Lung (tissue), 12 donors: ENCODE data around the gene SLC25A42. TPM values are rescaled to one million over a fixed set of nuclear protein-coding genes. Genes with fewer than 3 reads are reported as not detected.

Source experiments
- ATAC-seq: fragments of 200-7000 bp; cut with Tn5 transposase; one replicate; pipeline ENCODE4 v1.9.1; 2020; ENCODE audit warnings: moderate number of reproducible peaks; ENCODE audit not compliant: insufficient read depth, low FRiP score
- DNase-seq, 3 donors: peaks; one replicate each; pipeline ENCODE4 v3.0.0-alpha.2; 2013 to 2017
- H3K27ac ChIP-seq, 2 donors: one replicate each; pipeline ENCODE4 v1.5.1; 2013; ENCODE audit warnings: mild to moderate bottlenecking in 2 of 2, moderate library complexity in 2 of 2, control low read depth in 1 of 2, inconsistent platforms in 1 of 2, low read depth in 1 of 2, low read length in 1 of 2
- H3K27me3 ChIP-seq, 3 donors: one replicate each; pipeline ENCODE4 v1.5.1; 2013; ENCODE audit warnings: low read length in 2 of 3; ENCODE audit not compliant: control insufficient read depth in 3 of 3, insufficient read depth in 3 of 3
- H3K36me3 ChIP-seq, 4 donors: one replicate each; pipeline ENCODE4 v1.5.1; 2013; ENCODE audit warnings: low read length in 4 of 4, mild to moderate bottlenecking in 1 of 4, moderate library complexity in 1 of 4; ENCODE audit not compliant: control insufficient read depth in 4 of 4, insufficient read depth in 4 of 4
- H3K4me1 ChIP-seq, 5 donors: one replicate each; pipeline ENCODE4 v1.5.1; 2013; ENCODE audit warnings: low read length in 5 of 5, mild to moderate bottlenecking in 2 of 5, moderate library complexity in 1 of 5; ENCODE audit not compliant: control insufficient read depth in 5 of 5, insufficient read depth in 5 of 5
- H3K4me3 ChIP-seq: one replicate; pipeline ENCODE4 v1.5.1; 2013; ENCODE audit warnings: mild to moderate bottlenecking, control low read depth, moderate library complexity
- H3K9ac ChIP-seq, 2 donors: one replicate each; pipeline ENCODE4 v1.5.1; 2013; ENCODE audit warnings: low read length in 2 of 2, control low read depth in 1 of 2; ENCODE audit not compliant: insufficient read depth in 1 of 2
- H3K9me3 ChIP-seq, 4 donors: one replicate each; pipeline ENCODE4 v1.5.1; 2013; ENCODE audit warnings: low read length in 3 of 4, mild to moderate bottlenecking in 1 of 4, moderate library complexity in 1 of 4; ENCODE audit not compliant: control insufficient read depth in 4 of 4, insufficient read depth in 3 of 4
- CTCF ChIP-seq: IDR thresholded peaks from 2 replicates; pipeline ENCODE4 v1.5.1; 2012; ENCODE audit warnings: mild to moderate bottlenecking; ENCODE audit errors: control extremely low read depth, extremely low read depth
- WGBS, 2 donors: extraction: QIAGEN DNeasy Blood & Tissue Kit; methylation state at CpG; one replicate each; pipeline ENCODE4 v1.1.7; 2013; 5-methylcytosine and 5-hydroxymethylcytosine counted together
- polyA plus RNA-seq, 2 donors: library from polyadenylated mRNA; stranded (reverse); fragments of 200-250 nt; gene quantifications; one replicate each; pipeline ENCODE4 v1.2.1, GENCODE V29; 2013
- total RNA-seq, 2 donors: library from RNA; depleted of rRNA in 1 of 2; stranded (reverse); fragments of >200 nt in 1 of 2; gene quantifications; one replicate each; pipeline ENCODE4 v1.2.1, GENCODE V29; 2014 to 2021
- donor health status: control.
- donor health status: control.
- donor health status: Bipolar disorder and iron deficiency.
- donor health status: healthy.
- donor health status: DM: yes; HTN: yes; CAD: no.

Gene SLC25A42
- total and polyA plus RNA-seq, 4 donors, result 5.8 to 10.1 (median 7.0) TPM

DNA sequence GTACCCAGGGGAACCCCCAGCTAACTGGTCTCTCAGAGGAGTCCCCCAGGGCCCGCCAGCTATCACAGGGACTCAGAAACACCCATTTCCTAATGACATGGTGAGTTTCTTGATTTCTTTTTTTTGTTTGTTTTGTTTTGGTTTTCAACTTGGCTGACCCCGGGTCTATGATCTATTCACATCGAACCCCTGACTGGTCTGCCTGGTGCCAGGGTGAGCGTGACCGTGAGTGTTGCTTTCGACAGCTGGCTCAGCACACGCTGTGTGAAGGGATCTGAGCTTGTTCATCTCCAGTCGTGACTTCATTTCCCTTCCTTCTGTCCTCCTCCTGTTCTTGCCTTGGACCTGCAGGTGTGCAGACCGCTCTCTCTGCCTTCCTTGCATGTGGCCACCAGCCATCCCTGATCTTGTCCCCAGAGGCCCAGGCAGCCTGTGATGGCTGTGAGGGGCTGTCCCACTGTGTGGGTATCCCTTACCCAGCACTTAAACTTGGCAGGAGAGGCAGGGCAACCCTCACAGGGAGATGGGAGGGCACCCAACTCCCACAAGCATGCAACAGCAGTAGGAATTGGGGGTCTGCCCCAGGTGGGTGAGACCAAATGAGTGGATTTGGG is 48.3 kb downstream of the SLC25A42 start:
- TF ChIP-seq CTCF, result no peak
- Histone ChIP-seq H3K9ac (no peak overlapping the region), H3K27me3 (no peaks in the 10 kb centered on the region), H3K36me3 (peaks cover 0 to 7% (median 0%) of the 10 kb centered on the region in 4 donors), H3K27ac (no peak overlapping the region), H3K9me3 (no peaks in the 10 kb centered on the region), H3K4me1 (peaks cover 0 to 26% (median 5%) of the 10 kb centered on the region in 5 donors), H3K4me3 (no peak overlapping the region)
- ATAC-seq (no peak), DNase-seq (peak in 1 of 3 donors; percentile 18)
- 84 to 87% methylated on average over 9 of the region's 9 CpGs for WGBS, 2 donors

DNA sequence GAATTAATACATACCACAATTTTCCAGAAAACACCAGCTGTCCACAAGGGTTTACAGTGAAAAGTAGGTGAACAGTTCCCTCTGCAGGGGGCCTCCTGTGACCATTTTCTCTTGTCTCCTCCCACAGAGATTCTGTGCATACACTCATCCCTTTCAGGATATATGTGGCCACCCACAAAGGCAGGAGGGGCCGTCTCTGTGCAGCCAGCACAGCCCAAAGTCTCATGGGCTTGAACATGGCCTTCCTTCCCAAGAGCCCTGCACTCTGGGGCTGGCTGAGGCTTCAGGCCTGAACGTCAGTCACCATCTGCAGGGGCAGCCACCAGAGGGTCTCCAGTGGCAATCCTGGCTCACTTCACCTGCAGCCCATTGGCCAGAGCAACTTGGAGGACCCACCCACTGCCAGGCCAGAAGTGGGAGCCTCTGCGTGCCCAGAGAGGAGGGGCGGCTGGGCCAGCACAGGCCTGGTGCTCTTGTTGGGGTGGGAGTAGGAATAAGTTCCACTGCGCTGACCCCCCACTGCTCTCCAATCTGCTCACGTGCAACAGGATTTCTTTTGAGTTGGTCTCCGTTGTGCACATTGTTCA is 49.3 kb downstream of the SLC25A42 start:
- Histone ChIP-seq H3K4me3 (no peak overlapping the region), H3K9me3 (no peaks in the 10 kb centered on the region), H3K27me3 (no peaks in the 10 kb centered on the region), H3K9ac (no peak overlapping the region), H3K27ac (no peak overlapping the region), H3K36me3 (peaks cover 0 to 3% (median 0%) of the 10 kb centered on the region in 4 donors), H3K4me1 (peaks cover 0 to 26% (median 5%) of the 10 kb centered on the region in 5 donors)
- DNase-seq (peak; percentile 46 to 56 (median 55)), ATAC-seq (no peak)
- no peak for TF ChIP-seq CTCF
- 52% methylated on average over 7 of the region's 7 CpGs for WGBS, 2 donors

- DNase-seq, result no peak
- Histone ChIP-seq H3K4me1 (peaks cover 0 to 20% (median 5%) of the 10 kb centered on the region in 5 donors), H3K9me3 (no peaks in the 10 kb centered on the region), H3K27ac (no peak overlapping the region), H3K36me3 (peaks cover 2 to 13% (median 5%) of the 10 kb centered on the region in 4 donors), H3K27me3 (no peaks in the 10 kb centered on the region), H3K4me3 (no peak overlapping the region), H3K9ac (no peak overlapping the region)
- no peak for TF ChIP-seq CTCF
- peak; percentile 14 for ATAC-seq
- 76 to 79% methylated on average over 9 of the region's 9 CpGs for WGBS, 2 donors
These were observed 52.2 kb downstream of the SLC25A42 start for GRCh38 chr19:19115954-19116353.
